GM10248 (cell line): ENCODE data around the gene HAPLN2.

Experiments
- CTCF ChIA-PET: fragments of 300-600 bp; sonication (Branson Sonifier 250); formaldehyde crosslinking; extraction: SDS; loops from one replicate; lab custom pipeline; 2021; ENCODE audit warnings: antibody characterized with exemption; lab: Yijun Ruan, JAX
- POLR2A ChIA-PET: fragments of 350-650 bp; sonication (Branson Sonifier 250); formaldehyde crosslinking; extraction: SDS; loops from one replicate; lab custom pipeline; 2020; ENCODE audit warnings: antibody characterized with exemption; lab: Yijun Ruan, JAX
- DNase-seq: peaks from one replicate; pipeline ENCODE4 v3.0.0; 2012; ENCODE audit errors: extremely low spot score
- CTCF ChIP-seq: IDR thresholded peaks from 2 replicates; pipeline ENCODE4 v1.5.1; 2012; ENCODE audit warnings: mild to moderate bottlenecking, low read depth; ENCODE audit errors: extremely low read depth, missing control alignments, control extremely low read depth

Gene HAPLN2

DNA sequence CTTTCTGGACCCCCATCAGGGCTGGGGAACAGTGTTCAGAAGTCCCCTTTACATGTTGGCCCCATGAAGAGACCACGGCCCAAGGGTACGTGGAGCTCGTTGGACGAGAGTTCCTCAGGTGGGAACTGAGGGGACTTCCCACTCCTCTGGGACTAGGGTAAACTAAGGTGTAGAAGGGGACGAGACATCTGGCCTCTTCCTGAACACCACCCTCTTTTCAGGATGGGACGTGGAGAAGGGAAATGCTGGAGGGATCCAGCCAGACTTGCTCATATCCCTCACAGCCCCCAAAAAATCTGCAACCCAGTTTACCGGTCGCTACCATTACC is 25.6 kb upstream of the HAPLN2 start:
- no peak for TF ChIP-seq CTCF
- ChIA-PET CTCF (interaction anchor here (0.8 to 4.9 kb wide), 13 partner anchors 8 to 147 kb away, joined by 3 to 33 read pairs (median 4); partner anchors contain the start of genes ISG20L2 and METTL25B), POLR2A (interaction anchor here (1.3 kb wide), 1 partner anchor 136 kb away, joined by 4 read pairs; no protein-coding TSS in a partner anchor)
- no peak for DNase-seq

GRCh38 chr1:156594190-156594589 is 25.0 kb upstream of the HAPLN2 start:
- ChIA-PET CTCF (interaction anchor here (0.8 to 4.9 kb wide), 13 partner anchors 9 to 148 kb away, joined by 3 to 33 read pairs (median 4); partner anchors contain the start of genes ISG20L2 and METTL25B), POLR2A (interaction anchor here (1.3 kb wide), 1 partner anchor 137 kb away, joined by 4 read pairs; no protein-coding TSS in a partner anchor)
- DNase-seq, result no peak
- no peak for TF ChIP-seq CTCF

DNA sequence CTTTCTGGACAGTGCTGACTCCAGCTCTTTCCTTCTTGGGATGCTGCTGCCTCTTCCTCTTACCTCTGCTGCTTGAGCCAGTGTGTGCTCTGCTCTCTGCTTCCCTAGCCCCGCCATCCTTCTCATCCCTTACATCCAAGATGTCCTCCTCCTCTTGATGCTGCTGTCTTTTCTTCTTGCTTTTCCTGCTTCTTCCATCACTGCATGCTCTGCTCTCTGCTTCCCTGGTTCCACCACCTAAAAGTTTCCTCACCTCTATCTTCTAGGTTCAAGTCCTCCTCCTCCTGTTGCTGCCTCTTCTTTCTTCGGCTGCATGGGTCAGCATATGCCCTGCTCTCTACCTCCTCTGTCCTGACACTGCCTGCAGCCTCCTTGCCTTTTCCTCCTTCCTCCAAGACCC is 24.2 kb upstream of the HAPLN2 start:
- ChIA-PET POLR2A (interaction anchor here (0.5 kb wide), 1 partner anchor 206 kb away, joined by 3 read pairs; no protein-coding TSS in a partner anchor), CTCF (interaction anchor here (1.1 to 2.6 kb wide), 7 partner anchors 8 to 149 kb away, joined by 3 to 6 read pairs (median 5); partner anchors contain the start of genes ISG20L2 and METTL25B)
- no peak for DNase-seq
- TF ChIP-seq CTCF, result no peak

DNA sequence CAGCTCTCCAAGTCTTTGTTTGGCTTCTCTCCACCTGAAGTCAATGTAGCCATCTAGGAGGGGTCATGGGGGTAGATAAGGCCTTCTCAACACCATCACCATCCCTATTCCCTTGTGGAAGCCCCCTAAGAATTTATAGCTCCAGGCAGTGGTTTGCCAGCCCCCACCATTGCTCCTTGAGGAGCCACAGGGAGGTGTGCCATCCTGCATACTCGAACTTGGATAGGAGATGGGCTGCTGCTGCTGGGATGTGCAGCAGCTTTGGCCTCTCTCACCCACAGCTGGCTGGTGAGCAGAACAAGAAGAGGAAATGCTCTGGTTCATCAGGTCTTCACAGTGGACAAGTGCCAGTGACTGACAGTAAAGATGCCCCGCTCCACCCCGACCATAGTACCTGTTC is 22.8 kb upstream of the HAPLN2 start:
- POLR2A ChIA-PET, result no interaction called here
- DNase-seq, result no peak
- no peak for TF ChIP-seq CTCF
- CTCF ChIA-PET, result interaction anchor here (0.7 to 2.0 kb wide), 8 partner anchors 8 to 150 kb away, joined by 3 to 6 read pairs (median 4); no protein-coding TSS in a partner anchor

DNA sequence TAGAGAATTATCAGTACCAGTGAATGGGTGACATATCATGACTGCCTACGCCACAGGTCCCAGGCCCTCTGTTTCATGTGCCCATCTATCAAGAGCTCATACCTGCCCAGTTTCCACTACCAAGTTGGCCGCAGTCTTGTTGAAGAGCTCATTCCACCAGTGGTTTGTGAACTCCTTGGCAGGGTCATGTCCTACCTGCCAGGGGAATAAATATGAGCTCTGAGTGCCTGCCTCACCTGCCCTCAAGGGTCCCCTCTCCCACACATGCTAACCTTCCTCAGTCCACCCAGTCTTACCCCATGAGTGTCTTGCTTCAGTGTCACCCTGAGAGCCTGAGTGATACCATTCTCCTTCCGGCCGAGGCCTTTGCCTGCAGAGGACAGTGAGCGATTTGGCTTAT is 21.1 kb upstream of the HAPLN2 start:
- no peak for DNase-seq
- ChIA-PET CTCF (interaction anchor here (0.7 to 1.8 kb wide), 7 partner anchors 10 to 118 kb away, joined by 3 to 6 read pairs (median 4); no protein-coding TSS in a partner anchor), POLR2A (no interaction called here)
- no peak for TF ChIP-seq CTCF

GRCh38 chr1:156598731-156599432 is 20.3 kb upstream of the HAPLN2 start:
- DNase-seq, result no peak
- TF ChIP-seq CTCF, result no peak
- ChIA-PET POLR2A (no interaction called here), CTCF (interaction anchor here (0.8 to 1.8 kb wide), 9 partner anchors 10 to 127 kb away, joined by 3 to 8 read pairs (median 3); no protein-coding TSS in a partner anchor)
